SK-N-MC (cell line): Measurements from ENCODE around the gene GREB1L.

Experiments used
- DNase-seq: peaks from one replicate; pipeline ENCODE4 v3.0.0-alpha.2; 2011; ENCODE audit warnings: low read depth, low spot score
- H3K27ac ChIP-seq: fragments of 200-600 bp; sonication (generic); 2 replicates; pipeline ENCODE4 v1.5.1; 2016; ENCODE audit warnings: mixed run types
- H3K36me3 ChIP-seq: fragments of 200-600 bp; sonication (generic); 2 replicates; pipeline ENCODE4 v1.6.1; 2017; ENCODE audit warnings: antibody characterized with exemption, low read length, mixed read lengths; ENCODE audit not compliant: insufficient read depth
- H3K4me3 ChIP-seq: fragments of 200-600 bp; sonication (generic); 2 replicates; pipeline ENCODE4 v1.5.1; 2016
- H3K9ac ChIP-seq: fragments of 200-600 bp; sonication (generic); 2 replicates; pipeline ENCODE4 v1.8.0; 2017; ENCODE audit warnings: mixed run types, mixed read lengths; ENCODE audit not compliant: insufficient read length
- H3K9me3 ChIP-seq: fragments of 200-600 bp; sonication (generic); 2 replicates; pipeline ENCODE4 v1.6.1; 2017; ENCODE audit warnings: low read depth, mild to moderate bottlenecking, antibody characterized with exemption, low read length, moderate library complexity, mixed read lengths
- EZH2 ChIP-seq: fragments of 200-600 bp; sonication (generic); IDR thresholded peaks from one replicate; pipeline ENCODE4 v1.6.1; 2017; ENCODE audit warnings: antibody characterized with exemption
- FOXP2 ChIP-seq: optimal IDR thresholded peaks from 2 replicates; pipeline ENCODE3; 2011; ENCODE audit warnings: mild to moderate bottlenecking, moderate library complexity; ENCODE audit not compliant: insufficient read depth; ENCODE audit errors: extremely low read length, control extremely low read depth
- POLR2AphosphoS5 ChIP-seq: IDR thresholded peaks from 2 replicates; pipeline ENCODE4 v1.6.1; 2012; ENCODE audit warnings: mild to moderate bottlenecking, low read depth, low read length, borderline replicate concordance

Gene GREB1L

GRCh38 chr18:21449367-21450290 is 207.6 kb downstream of the GREB1L start:
- Histone ChIP-seq H3K27ac (no peak overlapping the region), H3K9me3 (no peaks in the 10 kb centered on the region), H3K9ac (no peak overlapping the region), H3K36me3 (no peaks in the 10 kb centered on the region), H3K4me3 (no peak overlapping the region)
- no peak for DNase-seq
- no peak for TF ChIP-seq POLR2AphosphoS5
- TF ChIP-seq FOXP2 = no peak
- no peak for TF ChIP-seq EZH2

- no peak for DNase-seq
- Histone ChIP-seq H3K9me3 (no peaks in the 10 kb centered on the region), H3K9ac (no peak overlapping the region), H3K27ac (no peak overlapping the region), H3K4me3 (no peak overlapping the region), H3K36me3 (no peaks in the 10 kb centered on the region)
- TF ChIP-seq EZH2 (no peak), POLR2AphosphoS5 (no peak), FOXP2 (no peak)
Observed at GRCh38 chr18:21450503-21450902, 208.5 kb downstream of the GREB1L start.

DNA sequence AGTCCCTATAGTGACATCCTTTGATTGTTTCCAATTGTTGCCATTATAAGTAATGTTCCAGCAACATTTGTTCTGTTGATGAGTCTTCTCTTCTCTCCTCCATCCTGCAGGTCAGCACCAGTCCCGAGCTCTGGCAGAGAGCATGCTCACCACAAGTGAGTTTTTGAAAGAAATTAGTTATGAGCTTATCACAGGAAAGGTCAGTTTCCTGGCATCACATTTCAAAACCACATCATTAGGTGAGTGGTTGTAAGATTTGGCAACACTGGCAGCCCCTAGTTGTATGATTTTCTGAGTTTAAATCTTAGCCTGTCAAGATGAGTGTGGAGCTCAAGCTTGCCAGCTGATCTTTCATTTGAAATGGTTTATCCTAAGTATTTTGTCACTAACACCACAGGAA is 208.9 kb downstream of the GREB1L start:
- TF ChIP-seq EZH2 (no peak), POLR2AphosphoS5 (no peak), FOXP2 (no peak)
- no peaks in the 10 kb centered on the region for H3K36me3 ChIP-seq
- H3K4me3 ChIP-seq = no peak overlapping the region
- no peak for DNase-seq
- H3K9me3 ChIP-seq = no peaks in the 10 kb centered on the region
- no peak overlapping the region for H3K9ac ChIP-seq
- no peak overlapping the region for H3K27ac ChIP-seq

- H3K4me3 ChIP-seq = no peak overlapping the region
- DNase-seq = no peak
- H3K36me3 ChIP-seq = no peaks in the 10 kb centered on the region
- H3K27ac ChIP-seq = no peak overlapping the region
- no peak overlapping the region for H3K9ac ChIP-seq
- no peaks in the 10 kb centered on the region for H3K9me3 ChIP-seq
- TF ChIP-seq POLR2AphosphoS5 = no peak
Observed at GRCh38 chr18:21451851-21452250, 209.8 kb downstream of the GREB1L start.

GRCh38 chr18:21452276-21452780 is 210.3 kb downstream of the GREB1L start:
- no peak overlapping the region for H3K4me3 ChIP-seq
- no peaks in the 10 kb centered on the region for H3K9me3 ChIP-seq
- no peak overlapping the region for H3K9ac ChIP-seq
- no peaks in the 10 kb centered on the region for H3K36me3 ChIP-seq
- no peak for TF ChIP-seq FOXP2
- TF ChIP-seq EZH2 = no peak
- TF ChIP-seq POLR2AphosphoS5 = no peak
- DNase-seq = no peak
- no peak overlapping the region for H3K27ac ChIP-seq

DNA sequence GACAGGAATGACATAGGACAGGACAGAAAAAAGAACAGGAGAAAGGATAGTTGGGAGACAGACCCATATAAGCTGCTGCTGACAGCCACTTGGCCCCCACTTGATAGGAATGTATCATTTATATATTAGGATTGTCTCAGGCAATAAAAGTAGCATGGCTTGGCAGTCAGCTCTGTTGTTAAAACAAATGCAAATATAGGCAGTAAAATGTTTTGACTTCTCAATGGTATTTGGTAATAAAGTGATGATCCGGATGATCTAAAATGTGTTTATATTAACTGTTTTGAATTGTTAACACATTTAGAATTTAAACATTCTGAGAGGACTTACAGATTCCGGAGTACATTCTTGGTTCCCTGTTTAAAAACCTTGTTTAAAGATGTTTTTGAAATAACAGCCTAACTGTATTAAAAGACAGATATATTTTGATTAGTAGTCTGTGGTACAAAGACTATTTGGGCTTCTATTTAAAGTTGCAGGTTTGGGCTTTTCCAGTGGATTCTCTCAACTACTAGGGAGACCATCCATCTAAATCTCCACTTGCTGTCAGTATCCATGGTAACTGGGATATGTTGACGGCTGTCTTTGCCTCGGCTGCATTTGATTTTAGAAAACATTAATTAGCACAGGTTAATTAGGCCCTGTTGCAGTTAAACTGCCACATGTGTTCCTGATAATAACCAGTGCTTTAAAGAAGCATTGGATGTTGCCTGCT is 210.9 kb downstream of the GREB1L start:
- Histone ChIP-seq H3K27ac (no peak overlapping the region), H3K36me3 (no peaks in the 10 kb centered on the region), H3K9me3 (no peaks in the 10 kb centered on the region), H3K9ac (no peak overlapping the region), H3K4me3 (no peak overlapping the region)
- TF ChIP-seq EZH2 = no peak
- TF ChIP-seq POLR2AphosphoS5 = no peak
- TF ChIP-seq FOXP2 = no peak
- DNase-seq = no peak

DNA sequence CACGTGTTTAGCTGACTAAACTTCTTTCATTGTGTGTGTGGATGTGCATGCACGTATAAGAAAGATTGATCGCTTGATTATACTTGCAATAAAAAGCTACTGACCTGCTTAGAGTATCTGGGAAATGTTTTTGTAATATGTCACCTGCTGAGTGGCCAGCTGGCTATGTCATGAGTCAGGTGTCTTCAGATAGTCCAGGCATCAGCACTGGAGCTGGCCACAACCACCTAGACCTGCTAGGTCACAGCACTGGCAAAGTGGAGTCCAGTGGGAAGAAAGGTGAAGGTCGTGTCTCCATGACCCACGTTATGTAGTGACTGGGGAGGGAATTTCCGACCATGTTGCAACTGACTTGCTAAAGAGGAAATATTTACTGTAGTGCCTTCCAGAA is 211.5 kb downstream of the GREB1L start:
- Histone ChIP-seq H3K27ac (no peak overlapping the region), H3K9ac (no peak overlapping the region), H3K36me3 (no peaks in the 10 kb centered on the region), H3K9me3 (no peaks in the 10 kb centered on the region), H3K4me3 (no peak overlapping the region)
- DNase-seq = no peak
- no peak for TF ChIP-seq FOXP2
- TF ChIP-seq POLR2AphosphoS5 = no peak
- no peak for TF ChIP-seq EZH2

GRCh38 chr18:21454725-21455124 is 212.7 kb downstream of the GREB1L start:
- Histone ChIP-seq H3K9me3 (no peaks in the 10 kb centered on the region), H3K9ac (no peak overlapping the region), H3K4me3 (no peak overlapping the region), H3K36me3 (no peaks in the 10 kb centered on the region), H3K27ac (no peak overlapping the region)
- DNase-seq = no peak
- no peak for TF ChIP-seq EZH2
- no peak for TF ChIP-seq FOXP2
- TF ChIP-seq POLR2AphosphoS5 = no peak
